Inferior parietal cortex (tissue), 1 donor: Measurements from ENCODE around the gene SIGLEC8.
A peak's percentile ranks its signal among the peaks of the same experiment; 100 is the strongest.
"Not testable (repeated sequence)": the region's sequence is repeated elsewhere in the genome, so short reads cannot be mapped to it uniquely, and the experiment has no call there.

ENCODE experiments used
- DNase-seq: peaks from one replicate; pipeline ENCODE4 v3.0.0-alpha.2; 2016; ENCODE audit errors: extremely low spot score

Gene SIGLEC8

DNA sequence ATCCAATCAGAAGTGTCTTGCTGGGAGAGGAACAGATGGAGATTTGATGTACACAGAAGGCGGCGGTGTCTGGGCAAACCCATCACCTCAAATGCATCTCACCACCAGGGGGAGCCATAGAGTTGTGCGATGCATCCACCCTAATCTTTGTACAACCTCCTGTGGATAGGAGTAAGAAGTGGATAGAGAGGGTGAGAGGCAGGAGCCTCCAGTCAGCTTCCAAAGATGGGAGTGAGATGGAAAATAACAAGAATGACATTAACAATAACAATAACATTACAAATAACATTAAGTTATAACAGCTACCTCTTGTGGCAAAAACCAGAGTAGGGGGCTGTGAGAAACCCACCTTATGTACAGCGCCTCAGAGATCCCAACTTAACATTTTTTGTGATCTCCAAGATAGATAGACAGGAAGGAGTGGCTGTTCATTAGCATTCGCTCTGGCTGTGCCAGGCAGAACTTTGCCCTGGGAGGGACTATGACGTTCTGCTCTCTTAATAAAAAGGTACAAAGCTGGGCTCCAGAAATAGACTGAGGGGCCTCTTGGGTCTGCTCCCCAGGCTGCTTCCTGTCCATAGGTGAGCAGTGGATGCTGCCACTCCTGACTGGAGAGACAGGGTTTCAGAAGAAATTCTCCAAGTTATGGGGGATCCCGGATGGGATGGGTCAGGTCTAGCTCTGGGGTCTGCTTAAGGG is 14.9 kb upstream of the SIGLEC8 start:
- peak; percentile 87 for DNase-seq

DNA sequence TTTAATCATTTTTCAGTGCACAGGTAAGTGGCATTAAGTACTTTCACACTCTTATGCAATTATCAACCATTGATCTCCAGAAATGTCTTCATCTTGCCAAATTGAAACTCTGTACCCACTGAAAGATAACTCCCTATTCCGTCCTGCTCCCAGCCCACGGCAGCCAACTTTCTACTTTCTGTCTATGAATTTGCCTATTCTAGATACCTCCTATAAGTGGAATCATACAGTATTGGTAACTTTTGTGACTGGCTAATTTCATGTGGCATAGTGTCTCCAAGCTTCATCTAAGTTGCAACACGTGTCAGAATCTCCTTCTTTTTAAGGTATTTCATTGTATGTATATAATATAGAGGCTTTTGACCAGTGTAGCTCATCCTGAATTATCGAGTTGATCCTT is 14.4 kb upstream of the SIGLEC8 start:
- DNase-seq, result no peak

DNA sequence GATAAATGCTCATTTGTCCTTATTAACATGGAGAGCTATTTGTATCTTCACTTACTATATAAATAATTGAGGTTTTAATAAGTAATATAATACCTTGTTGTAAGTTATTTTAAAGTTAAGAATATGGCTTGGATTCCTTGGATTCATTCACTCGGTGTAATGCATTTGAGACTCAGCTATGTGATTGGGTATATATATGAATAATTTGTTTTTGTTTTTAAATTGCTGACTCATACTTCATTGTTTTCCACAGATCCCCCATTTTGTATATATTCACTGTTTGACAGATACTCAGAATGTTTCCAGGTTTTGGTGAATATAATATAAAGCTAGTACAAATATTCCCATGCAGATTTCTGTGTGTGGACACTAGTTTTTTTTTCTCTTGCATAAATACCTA is 13.3 kb upstream of the SIGLEC8 start:
- DNase-seq, result no peak

DNA sequence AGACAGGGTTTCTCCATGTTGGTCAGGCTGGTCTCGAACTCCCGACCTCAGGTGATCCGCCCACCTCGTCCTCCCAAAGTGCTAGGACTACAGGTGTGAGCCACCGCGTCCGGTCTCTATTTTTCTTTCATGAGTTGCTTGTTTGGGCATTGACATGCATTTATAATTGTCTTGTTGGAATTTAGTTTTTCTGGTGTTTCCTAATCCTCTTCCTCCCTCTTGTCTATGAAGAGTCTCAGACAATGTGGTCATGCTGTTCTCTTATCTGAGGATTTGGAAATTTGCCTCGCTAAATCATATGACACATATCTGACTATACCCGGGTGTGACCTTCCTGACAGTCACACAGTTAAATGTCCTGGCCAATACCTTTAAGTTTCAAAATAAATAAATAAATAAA is 12.7 kb upstream of the SIGLEC8 start:
- DNase-seq, result no peak

DNA sequence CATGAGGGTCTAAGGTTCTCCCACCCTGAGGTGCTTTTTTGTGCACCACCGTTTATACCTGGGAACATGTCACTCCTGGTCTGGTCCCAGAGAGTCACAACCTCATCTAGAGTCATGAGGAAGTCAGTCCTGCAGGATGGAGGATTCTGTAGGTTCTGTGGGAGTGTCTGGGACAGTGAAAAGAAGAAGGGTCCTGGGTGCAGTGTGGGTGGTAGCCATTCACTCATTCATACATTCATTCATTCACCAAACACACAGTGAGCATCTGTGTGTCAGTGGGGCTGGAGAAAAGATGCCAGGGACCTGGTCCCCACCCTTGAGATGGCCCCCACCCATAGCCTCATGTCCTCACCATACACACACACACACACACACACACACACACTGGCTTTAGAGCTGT is 11.4 kb upstream of the SIGLEC8 start:
- DNase-seq, result no peak

DNA sequence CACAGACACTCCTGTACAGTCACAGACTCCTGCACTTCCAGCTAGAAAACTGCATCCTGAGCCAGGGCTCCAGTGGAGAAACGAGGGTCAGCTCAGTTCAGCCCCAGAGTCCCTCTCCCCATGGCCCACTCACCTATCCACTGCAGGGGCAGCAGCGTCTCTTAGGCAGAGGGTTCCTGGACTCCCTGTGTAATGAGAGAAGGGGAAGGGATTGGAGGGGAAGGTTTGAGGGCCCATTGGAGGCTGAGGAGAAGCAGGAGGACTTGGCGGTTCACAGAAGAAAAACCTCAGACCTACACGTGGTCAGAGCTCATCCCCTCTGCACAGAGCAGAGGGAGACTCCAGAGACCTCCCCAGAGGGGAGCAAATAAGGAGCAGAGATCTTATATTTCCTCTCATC is 10.9 kb upstream of the SIGLEC8 start:
- DNase-seq, result no peak

DNA sequence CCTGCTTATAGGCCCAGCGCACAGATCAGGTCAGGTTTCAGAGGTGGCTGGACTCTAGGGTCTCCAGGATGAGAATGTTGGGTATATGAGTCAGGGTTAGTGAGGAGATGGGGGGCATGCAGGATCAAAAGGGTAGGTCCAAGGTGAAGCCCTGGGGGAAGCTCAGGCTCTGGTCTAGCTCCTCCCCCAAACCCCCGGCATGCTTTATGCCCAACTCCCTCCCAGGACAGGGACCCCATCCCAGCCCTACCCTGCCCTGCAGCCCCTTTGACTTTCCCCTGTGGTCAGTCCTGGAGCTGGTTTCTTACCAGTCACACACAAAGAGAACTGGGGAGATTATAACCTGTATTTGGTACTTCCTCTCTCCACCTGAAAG is 10.3 kb upstream of the SIGLEC8 start:
- DNase-seq, result no peak

DNA sequence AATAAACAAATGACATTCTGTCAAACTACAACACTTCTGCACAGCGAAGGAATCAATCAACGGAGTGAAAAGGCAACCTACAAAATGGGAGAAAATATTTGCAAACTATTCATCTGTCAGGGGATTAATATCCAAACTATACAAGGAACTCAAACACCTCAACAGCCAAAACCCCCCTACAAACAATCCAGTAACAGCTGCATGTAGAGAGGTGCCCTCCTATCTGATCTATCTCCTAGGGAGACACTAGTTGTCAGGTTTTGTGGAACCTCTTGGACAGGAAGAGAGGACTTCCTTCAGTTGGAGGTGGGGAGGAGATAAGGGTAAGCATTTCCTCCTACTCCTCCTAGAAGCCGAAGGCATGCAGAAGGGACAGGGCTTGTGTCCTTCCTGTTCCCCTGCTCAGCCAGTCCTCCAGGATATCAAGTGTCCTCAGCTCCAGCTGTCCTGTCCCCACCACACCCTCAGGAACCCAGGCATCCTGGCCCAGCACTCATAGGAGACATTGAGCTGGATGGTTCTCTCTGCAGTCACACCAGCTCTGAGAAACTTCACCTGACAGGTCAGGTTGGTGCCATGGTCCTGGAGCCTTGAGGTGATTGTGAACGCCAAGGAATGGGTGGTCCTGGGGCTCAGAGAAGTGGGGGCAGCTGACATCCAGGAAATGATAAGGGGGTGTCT is 9.8 kb upstream of the SIGLEC8 start:
- DNase-seq, result peak; percentile 6

DNA sequence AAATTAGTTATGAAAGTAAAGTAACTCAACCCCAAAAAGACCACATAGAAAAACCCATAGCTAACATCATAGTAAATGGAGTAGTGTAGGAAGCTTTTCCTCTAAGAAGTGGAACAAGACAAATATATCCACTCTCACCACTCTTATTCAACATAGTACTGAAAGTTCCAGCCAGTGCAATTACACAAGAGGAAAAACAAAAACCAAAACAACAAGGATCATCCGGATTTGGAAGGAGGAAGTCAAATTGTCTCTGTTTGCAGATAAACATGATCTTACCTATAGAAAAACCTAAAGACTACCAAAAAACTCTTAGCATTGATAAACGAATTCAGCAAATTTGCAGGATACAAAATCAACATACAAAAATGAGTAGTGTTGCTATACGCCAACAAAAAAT is 8.5 kb upstream of the SIGLEC8 start:
- DNase-seq, result no peak

DNA sequence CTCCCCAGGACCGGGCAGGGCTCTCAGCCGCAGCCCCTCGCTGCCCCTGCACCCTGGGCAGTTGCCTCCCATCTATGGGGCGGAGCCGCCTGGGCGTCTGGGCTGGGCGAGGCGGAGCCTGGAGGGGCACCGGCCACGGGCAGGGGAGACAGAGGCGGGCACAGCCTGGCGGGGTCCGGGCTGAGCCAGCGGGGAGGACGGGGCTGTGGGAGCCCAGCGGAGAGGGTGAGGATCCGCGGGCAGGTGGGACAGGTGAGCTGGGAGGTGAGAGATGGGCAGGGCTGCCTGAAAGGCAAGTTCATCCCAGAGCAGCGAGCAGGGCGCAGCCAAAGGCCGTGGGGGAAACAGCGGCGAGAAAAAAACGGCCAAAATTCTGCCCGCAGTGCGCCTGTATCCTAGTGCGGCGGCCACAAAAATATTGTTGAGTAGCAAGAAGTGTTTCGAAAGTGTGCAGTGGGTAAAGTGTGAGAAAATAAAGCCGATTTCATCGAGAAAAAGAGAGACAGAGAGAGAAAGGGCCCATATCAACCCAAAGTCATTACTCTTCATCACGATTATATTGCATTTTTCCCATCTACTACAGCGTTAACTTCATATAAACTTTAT is 5.8 kb upstream of the SIGLEC8 start:
- not testable (repeated sequence) for DNase-seq

DNA sequence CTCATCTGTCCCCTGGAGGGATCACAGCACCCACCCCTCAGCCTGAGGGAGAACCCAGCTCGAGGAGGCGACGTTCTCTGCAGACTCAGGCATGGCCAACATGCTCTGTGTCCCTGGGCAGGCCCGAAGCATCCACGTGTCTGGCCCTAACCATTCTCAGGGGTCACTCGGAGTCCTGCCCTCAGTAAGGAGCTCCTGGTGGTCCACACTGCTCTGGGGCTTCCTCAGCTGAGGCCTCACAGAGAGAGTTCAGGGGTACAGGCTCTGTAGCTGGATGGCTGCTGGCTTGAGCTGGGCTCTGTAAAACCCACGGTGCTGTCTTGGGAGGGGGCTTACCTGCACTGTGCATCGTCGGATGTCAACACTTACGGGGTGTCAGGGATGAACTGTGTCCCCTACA is 4.4 kb upstream of the SIGLEC8 start:
- no peak for DNase-seq

DNA sequence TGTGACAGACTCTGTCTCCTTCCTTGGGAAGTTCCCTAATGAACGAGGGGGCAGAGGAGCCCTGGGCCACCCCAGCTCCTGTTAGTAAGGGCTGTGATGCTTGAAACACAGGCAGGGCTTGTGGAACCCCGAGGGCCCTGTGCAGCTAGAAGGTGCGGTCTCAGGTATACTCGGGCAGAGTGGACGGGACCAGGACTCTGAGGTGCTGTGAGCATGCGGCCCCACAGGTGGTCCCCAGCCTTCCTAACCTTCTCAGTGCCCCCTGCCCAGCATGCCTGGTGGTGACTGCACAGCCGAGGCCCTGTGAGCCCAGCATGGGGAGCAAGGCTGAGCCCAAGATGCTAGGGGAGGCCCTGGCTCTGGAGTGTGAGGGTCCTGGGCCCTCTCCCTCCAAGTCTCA is 4.0 kb upstream of the SIGLEC8 start:
- DNase-seq, result no peak

DNA sequence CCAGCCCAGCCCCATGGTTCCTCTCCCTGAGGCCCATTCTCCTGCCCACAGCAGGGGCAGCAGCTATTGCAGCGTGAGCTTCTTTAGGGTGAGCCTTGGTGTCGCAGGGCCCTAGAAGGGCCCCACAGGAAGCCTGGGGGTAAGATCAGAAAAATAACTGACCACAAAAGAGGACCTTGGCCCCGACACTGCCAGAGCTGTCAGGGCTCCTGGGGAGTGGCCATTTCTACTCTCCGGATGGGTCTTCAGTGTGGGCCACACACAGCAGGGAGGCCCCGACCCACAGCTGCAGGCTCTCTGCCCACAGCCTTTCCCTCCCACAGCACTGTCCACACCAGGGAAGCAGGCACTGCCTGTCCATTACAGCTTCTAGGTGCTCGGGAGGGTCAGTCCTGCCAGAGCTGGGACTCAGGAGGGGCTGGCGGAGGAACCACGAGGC is 3.5 kb upstream of the SIGLEC8 start:
- DNase-seq, result no peak

DNA sequence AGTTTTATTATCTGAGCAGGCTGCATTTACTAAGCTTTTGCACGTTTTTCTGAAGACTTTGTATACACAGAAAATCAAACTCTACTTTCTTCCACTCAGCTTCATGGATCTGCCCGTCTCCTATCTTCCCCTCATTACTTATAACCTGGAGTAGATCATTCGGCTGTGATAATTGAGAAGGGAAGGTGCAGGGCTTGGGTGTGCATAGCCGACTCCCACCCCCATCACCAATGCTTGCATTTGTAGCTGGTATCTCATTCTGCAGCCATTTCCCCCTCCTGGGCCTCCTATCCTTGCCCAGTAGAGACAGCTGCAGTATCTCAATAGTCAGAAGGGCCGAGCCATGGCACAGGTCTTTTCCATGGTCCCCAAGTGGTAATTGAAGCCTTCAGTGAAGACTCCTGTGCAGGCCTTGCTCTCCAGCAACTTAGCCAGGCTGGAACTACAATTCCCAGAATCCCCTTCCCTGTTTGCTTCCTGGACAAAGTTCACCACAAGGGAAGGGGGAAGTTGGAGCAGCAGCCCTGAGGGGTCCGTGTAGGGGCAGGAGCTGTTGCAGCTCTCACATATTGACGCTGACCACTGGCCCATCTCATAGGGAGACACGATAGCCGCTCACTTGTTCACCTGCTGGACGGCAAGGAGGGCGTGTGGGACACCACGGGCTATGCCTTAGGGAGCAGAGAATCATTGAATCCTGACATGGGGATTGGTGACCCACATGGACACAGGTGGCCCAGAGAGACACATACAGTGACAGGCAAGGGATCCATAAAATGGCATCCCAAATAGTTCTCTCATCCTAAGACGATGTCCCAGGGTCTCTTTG is 2.1 kb upstream of the SIGLEC8 start:
- peak; percentile 17 for DNase-seq

DNA sequence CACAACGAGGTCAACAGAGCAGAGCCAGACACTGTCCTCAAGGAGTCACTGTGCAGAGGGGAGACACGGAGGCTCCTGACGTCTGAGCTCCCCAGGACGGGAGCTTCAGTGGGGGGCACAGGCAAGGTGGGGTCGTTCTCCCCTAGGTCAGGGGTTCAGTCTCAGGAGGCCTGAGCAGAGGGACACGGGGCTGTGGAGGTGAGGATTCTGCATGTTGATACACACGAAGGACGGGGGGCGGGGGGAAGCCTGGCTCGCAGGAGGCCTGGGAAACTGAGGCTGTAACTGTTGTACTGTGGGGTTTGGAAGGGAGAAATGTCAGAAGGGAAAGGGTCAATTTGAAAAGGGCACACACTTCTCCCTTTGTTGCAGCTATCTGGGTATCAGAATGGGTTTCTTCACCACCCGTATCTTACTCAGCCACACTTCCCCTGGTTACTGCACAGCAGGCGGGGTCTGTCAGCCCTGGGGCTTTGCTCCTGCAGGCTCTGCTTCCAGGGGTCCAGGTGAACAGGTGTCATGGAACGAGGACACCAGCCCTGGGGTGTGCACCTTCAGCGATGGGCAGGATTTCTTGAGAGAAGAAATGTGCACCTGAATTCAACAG is 748 bp upstream of the SIGLEC8 start:
- no peak for DNase-seq

DNA sequence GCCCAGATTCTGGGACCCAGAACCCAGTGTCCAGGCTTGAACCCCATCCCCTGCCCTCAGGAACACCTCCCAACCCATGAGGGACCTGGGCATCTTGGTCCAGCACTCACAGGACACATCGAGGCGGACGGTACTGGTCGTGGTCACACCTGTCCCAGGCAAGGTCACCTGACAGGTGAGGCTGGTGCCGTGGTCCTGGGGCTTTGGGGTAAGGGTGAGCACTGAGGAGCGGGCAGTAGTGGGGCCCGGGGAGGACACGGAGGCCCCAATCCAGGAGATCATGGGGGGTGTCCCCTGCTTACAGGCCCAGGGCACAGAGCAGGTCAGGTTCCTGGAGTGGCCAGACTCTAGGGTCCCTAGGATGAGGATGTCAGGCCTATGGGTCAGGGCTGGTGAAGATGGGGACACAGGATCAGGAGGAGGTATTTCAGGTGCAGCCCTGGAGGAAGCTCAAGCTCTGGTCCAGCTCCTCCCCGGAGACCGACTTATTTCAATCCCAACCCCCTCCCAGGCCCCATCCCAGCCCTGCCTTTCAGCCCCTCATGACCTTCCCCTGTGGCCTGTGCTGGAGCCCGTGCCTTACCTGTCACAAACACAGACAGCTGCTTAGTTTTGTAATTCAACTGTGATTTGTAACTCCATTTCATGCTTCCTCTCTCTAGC is 772 bp downstream of the SIGLEC8 start:
- DNase-seq, result no peak

DNA sequence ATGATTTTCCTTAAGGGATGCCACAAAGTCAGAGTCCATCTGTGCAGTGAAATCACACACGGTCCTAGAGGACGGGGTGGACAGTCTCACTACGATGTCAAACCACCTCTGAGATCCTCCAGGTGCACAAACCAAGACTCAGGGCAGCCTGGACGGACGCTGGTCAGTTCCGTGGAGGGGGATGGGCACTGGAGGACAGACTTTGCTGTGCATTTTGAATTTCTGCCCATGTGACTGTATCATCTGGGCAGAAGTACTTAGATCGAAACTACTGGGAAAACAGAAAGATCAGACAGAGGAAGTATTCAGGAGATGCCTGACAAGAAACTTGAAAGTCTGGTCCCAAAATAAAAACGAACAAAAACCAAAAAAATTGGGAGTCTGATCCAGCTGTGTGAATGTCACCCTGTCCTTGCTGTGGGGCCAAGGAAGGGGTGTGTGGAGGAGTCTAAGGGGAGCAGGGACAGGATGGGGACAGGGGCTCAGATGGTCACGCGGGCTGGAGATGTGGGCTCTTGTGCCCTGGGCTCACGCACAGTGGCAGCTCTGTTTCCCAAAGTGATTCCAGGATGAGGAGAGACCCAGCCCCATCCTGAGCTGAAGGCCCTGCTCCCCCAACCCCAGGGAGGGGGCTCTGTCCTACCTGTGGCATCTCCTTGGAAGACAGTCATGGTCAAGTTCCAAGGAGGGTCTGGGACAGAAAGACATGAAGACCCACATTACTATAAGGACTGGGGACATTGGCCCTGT is 1.5 kb downstream of the SIGLEC8 start:
- DNase-seq, result peak; percentile 10

DNA sequence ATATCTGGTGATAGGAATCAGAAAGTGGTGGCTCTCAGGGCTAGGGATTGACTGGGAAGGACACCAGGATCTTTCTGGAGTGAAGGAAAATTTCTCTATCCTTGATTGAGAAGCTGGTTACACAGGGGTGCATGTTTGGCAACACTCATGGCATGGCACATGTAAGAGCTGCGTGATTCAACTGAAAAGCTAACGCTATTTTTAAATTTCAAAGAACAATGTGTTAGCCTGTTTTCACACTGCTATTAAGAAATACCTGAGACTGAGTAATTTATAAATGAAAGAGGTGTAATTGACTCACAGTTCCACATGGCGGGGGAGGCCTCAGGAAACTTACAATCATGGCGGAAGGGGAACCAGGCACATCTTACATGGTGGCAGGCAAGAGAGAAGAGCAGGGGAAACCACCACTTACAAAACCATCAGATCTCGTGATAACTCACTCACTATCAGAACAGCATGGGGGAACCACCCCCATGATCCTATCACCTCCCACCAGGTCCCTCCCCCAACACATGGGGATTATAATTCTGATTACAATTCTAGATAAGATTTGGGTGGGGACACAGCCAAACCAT is 7.4 kb downstream of the SIGLEC8 start:
- DNase-seq, result no peak

DNA sequence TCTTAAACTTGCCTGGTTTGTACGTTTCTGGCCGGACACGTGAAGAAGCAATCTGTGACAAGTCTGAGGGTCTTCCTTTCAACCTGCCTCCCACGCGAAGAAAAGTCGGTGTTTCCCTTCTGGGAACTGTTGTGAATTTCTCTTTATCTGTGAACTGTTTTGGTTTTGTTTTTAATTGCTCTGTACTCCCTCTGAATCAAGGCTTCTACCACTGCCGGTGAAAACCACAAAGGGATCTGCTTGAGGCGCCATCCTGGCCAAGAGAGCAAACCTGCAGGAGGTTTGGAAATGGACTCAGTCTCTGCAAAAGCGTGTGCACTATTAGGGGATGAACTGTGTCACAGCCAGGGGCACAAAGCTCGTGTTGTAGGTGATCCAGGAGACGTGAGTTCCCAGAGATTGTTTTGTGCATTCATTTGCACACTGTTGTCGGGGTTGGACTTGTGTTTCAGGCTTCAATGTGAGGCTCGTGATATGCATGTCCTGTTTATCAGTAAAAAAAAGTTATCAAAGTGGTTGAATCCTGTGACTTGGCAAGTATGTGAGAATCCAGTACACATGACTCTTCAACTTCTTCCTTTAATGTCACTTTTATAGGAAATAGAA is 9.7 kb downstream of the SIGLEC8 start:
- no peak for DNase-seq

DNA sequence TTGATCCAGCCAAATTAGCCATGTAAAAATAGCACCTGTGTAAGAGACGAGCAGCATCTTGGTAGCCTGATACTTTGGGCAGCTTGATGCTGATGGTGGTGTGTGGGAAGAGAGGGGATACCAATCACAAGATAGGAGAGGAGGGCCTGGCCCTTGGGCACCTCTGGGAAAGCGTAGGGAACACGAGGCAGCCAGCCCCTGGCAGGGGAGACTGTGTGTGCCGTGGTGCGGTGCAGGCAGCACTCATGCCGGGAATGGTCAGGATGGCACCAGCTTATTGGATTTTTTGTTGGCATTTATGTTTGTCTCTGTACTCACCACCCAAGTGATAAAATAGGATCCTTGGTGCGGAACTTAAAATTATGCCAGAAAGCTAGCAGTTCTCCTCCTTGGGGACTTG is 10.2 kb downstream of the SIGLEC8 start:
- no peak for DNase-seq
